Neuronal stem cell (in vitro differentiated cells): ENCODE data around the gene AP3B1.

ENCODE experiments used
- DNase-seq: peaks from one replicate; pipeline ENCODE4 v3.0.0-alpha.2; 2013; ENCODE audit warnings: low spot score
- H2AFZ ChIP-seq: one replicate; pipeline ENCODE4 v1.6.1; 2013; ENCODE audit warnings: mild to moderate bottlenecking, low read length, inconsistent platforms
- H2AK5ac ChIP-seq: 2 replicates; pipeline ENCODE4 v1.6.1; 2013; ENCODE audit warnings: low read depth, mild to moderate bottlenecking, inconsistent platforms, low read length, moderate library complexity, mixed read lengths
- H2BK120ac ChIP-seq: 2 replicates; pipeline ENCODE4 v1.6.1; 2013; ENCODE audit warnings: low read depth, mild to moderate bottlenecking, inconsistent platforms, low read length, moderate library complexity, mixed read lengths
- H2BK12ac ChIP-seq: one replicate; pipeline ENCODE4 v1.6.1; 2013; ENCODE audit warnings: low read length, inconsistent platforms
- H2BK15ac ChIP-seq: 2 replicates; pipeline ENCODE4 v1.6.1; 2013; ENCODE audit warnings: mild to moderate bottlenecking, low read length, inconsistent platforms, mixed read lengths
- H2BK5ac ChIP-seq: one replicate; pipeline ENCODE4 v1.6.1; 2013; ENCODE audit warnings: inconsistent platforms, mild to moderate bottlenecking, low read length, moderate library complexity
- H3K14ac ChIP-seq: one replicate; pipeline ENCODE4 v1.6.1; 2013; ENCODE audit warnings: low read length, inconsistent platforms
- H3K18ac ChIP-seq: 2 replicates; pipeline ENCODE4 v1.6.1; 2013; ENCODE audit warnings: low read length, inconsistent platforms
- H3K23ac ChIP-seq: 2 replicates; pipeline ENCODE4 v1.6.1; 2013; ENCODE audit warnings: low read depth, mild to moderate bottlenecking, mixed read lengths, low read length, inconsistent platforms; ENCODE audit not compliant: poor library complexity
- H3K27ac ChIP-seq: replicated peaks from 3 replicates; pipeline ENCODE4 v1.5.1; 2013; ENCODE audit warnings: low read length, inconsistent platforms
- H3K27me3 ChIP-seq, 3 experiments: 2 replicates each; pipeline ENCODE4 v1.6.1; 2013; ENCODE audit warnings: low read length in 3 of 3, mild to moderate bottlenecking in 2 of 3, inconsistent platforms in 1 of 3, low read depth in 1 of 3, mixed read lengths in 1 of 3, moderate library complexity in 1 of 3; ENCODE audit not compliant: control insufficient read depth in 3 of 3, insufficient read depth in 3 of 3
- H3K36me3 ChIP-seq, 2 donors: replicated peaks in 1 of 2; 2 replicates each; pipeline ENCODE4 v1.6.1; 2013; ENCODE audit warnings: low read length in 2 of 2; ENCODE audit not compliant: control insufficient read depth in 2 of 2, insufficient read depth in 2 of 2
- H3K4ac ChIP-seq: 2 replicates; pipeline ENCODE4 v1.6.1; 2013; ENCODE audit warnings: inconsistent platforms, mild to moderate bottlenecking, low read length, moderate library complexity
- H3K4me1 ChIP-seq, 2 donors: 1 replicate in 1 of 2; 2 replicates in 1 of 2; pipeline ENCODE4 v1.6.1; 2013; ENCODE audit warnings: low read length in 2 of 2, low read depth in 1 of 2; ENCODE audit not compliant: control insufficient read depth in 2 of 2, insufficient read depth in 1 of 2
- H3K4me2 ChIP-seq: one replicate; pipeline ENCODE4 v1.6.1; 2013; ENCODE audit warnings: mild to moderate bottlenecking, low read length, inconsistent platforms; ENCODE audit not compliant: insufficient read depth, poor library complexity, severe bottlenecking
- H3K4me3 ChIP-seq, 2 donors: 2 replicates each; pipeline ENCODE4 v1.5.1; 2013; ENCODE audit warnings: low read length in 2 of 2, mild to moderate bottlenecking in 2 of 2, inconsistent platforms in 1 of 2, moderate library complexity in 1 of 2
- H3K79me1 ChIP-seq: one replicate; pipeline ENCODE4 v1.6.1; 2013; ENCODE audit warnings: low read depth, mild to moderate bottlenecking, inconsistent platforms, low read length, moderate library complexity
- H3K9ac ChIP-seq: one replicate; pipeline ENCODE4 v1.6.1; 2013; ENCODE audit warnings: mild to moderate bottlenecking, low read depth, low read length, inconsistent platforms; ENCODE audit not compliant: poor library complexity
- H3K9me3 ChIP-seq, 2 donors: replicated peaks in 1 of 2; 2 replicates each; pipeline versions ENCODE3 to v1.6.1; 2013; ENCODE audit warnings: low read length in 2 of 2, mild to moderate bottlenecking in 2 of 2, inconsistent platforms in 1 of 2, low read depth in 1 of 2, mixed read lengths in 1 of 2, moderate library complexity in 1 of 2; ENCODE audit not compliant: control insufficient read depth in 2 of 2, insufficient read depth in 1 of 2
- H4K8ac ChIP-seq: one replicate; pipeline ENCODE4 v1.6.1; 2013; ENCODE audit warnings: low read depth, mild to moderate bottlenecking, inconsistent platforms, low read length, moderate library complexity
- H4K91ac ChIP-seq: one replicate; pipeline ENCODE4 v1.6.1; 2013; ENCODE audit warnings: low read length, low read depth, mild to moderate bottlenecking, inconsistent platforms; ENCODE audit not compliant: poor library complexity
- WGBS, 2 donors: extraction: QIAGEN DNeasy Blood & Tissue Kit; methylation state at CpG; one replicate each; pipeline ENCODE4 v1.1.7; 2013; ENCODE audit warnings: missing lambda C conversion rate in 2 of 2, mixed read lengths in 1 of 2; ENCODE audit not compliant: insufficient read length in 2 of 2, insufficient replicate concordance in 1 of 2; ENCODE audit errors: extremely low coverage in 2 of 2; 5-methylcytosine and 5-hydroxymethylcytosine counted together

AP3B1 gene

DNA sequence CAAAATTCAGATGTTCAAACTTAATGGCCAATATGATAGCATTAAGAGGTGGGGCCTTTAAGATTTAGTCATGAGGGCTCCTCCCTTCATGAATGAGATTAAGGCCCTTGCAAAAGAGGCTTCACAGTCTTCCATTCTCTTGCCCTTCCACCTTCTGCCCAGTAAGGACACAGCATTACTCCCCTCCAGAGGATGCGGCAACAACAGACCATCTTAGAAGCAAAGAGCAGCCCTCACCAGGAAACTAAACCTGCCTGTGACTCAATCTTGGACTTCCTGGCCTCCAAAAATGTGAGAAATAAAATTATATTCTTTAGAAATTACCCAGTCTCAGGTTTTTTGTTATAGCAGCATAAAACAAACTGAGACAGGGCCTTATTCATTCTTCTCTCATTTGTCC is 8.2 kb downstream of the AP3B1 start:
- Histone ChIP-seq H4K91ac (no peak overlapping the region), H3K36me3 (peaks cover 0 to 16% of the 10 kb centered on the region in 2 donors), H2BK5ac (no peak overlapping the region), H3K4me1 (peaks cover 2 to 8% of the 10 kb centered on the region in 2 donors), H3K4me3 (no peak overlapping the region), H3K14ac (no peak overlapping the region), H4K8ac (no peak overlapping the region), H2BK12ac (no peak overlapping the region), H3K79me1 (no peaks in the 10 kb centered on the region), H3K27ac (no peak overlapping the region), H2AK5ac (no peak overlapping the region), H2BK15ac (no peak overlapping the region), H2BK120ac (no peak overlapping the region), H3K9ac (no peak overlapping the region), H3K23ac (no peak overlapping the region), H2AFZ (no peak overlapping the region), H3K27me3 (no peaks in the 10 kb centered on the region), H3K4me2 (no peak overlapping the region), H3K18ac (no peak overlapping the region), H3K9me3 (peaks cover 0 to 5% of the 10 kb centered on the region in 2 donors), H3K4ac (no peak overlapping the region)
- no peak for DNase-seq
- WGBS, 2 donors: no CpG with 5 or more reads among the region's 1 CpG

DNA sequence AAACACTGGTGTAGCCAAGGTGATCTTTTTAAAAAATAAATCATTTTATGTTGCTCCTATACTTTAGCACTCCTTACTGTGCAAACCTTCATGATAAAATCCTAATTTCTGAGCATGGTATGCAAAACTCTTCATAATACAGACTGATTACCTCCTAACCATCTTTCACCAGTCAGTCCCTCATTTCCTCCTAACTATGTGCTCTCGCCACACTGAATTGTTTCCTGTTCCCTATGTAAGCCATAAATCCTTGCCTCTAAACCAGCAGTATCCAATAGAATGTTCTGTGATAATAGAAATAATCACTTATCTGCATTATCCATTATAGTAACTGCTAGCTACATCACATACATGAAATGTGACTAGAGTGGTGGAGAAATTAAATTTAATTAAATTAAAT is 10.7 kb downstream of the AP3B1 start:
- Histone ChIP-seq H3K9me3 (peaks cover 0 to 5% of the 10 kb centered on the region in 2 donors), H2BK120ac (no peak overlapping the region), H3K4me3 (no peak overlapping the region), H3K9ac (no peak overlapping the region), H3K4me2 (no peak overlapping the region), H3K27me3 (no peaks in the 10 kb centered on the region), H3K79me1 (no peaks in the 10 kb centered on the region), H2AFZ (no peak overlapping the region), H2AK5ac (no peak overlapping the region), H4K91ac (no peak overlapping the region), H3K4me1 (peaks cover 2 to 8% of the 10 kb centered on the region in 2 donors), H3K27ac (no peak overlapping the region), H2BK15ac (no peak overlapping the region), H3K4ac (no peak overlapping the region), H4K8ac (no peak overlapping the region), H2BK12ac (no peak overlapping the region), H3K18ac (no peak overlapping the region), H3K36me3 (peaks cover 0 to 15% of the 10 kb centered on the region in 2 donors), H2BK5ac (no peak overlapping the region), H3K14ac (no peak overlapping the region), H3K23ac (no peak overlapping the region)
- no CpG with 5 or more reads among the region's 1 CpG for WGBS, 2 donors
- no peak for DNase-seq

DNA sequence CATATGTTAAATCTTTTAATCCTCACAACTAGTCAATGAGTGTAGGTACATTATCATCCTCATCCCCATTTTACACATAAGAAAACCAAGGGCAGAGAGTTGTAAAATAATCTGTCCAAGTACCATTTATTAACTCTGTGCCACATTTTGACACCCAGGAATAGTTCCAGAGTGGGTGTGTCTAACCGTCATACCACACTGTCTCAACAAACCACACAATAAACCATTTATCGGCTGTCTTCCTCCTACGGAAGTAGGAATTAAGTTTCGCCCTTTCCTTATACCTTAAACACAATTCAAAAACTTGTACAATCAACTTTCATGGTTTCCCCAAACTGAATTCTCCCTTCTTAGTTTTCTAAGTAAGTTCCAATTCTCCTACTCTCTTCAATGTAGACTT is 11.4 kb downstream of the AP3B1 start:
- Histone ChIP-seq H3K9me3 (peaks cover 1 to 5% of the 10 kb centered on the region in 2 donors), H2BK15ac (no peak overlapping the region), H2BK12ac (no peak overlapping the region), H2BK5ac (no peak overlapping the region), H2AK5ac (no peak overlapping the region), H3K27me3 (no peaks in the 10 kb centered on the region), H4K91ac (no peak overlapping the region), H3K4me2 (no peak overlapping the region), H3K36me3 (peaks cover 0 to 10% of the 10 kb centered on the region in 2 donors), H3K18ac (no peak overlapping the region), H3K4me1 (peaks cover 2 to 4% of the 10 kb centered on the region in 2 donors), H2AFZ (no peak overlapping the region), H3K9ac (no peak overlapping the region), H3K14ac (no peak overlapping the region), H3K27ac (no peak overlapping the region), H4K8ac (no peak overlapping the region), H3K79me1 (peaks cover 3% of the 10 kb centered on the region), H3K23ac (no peak overlapping the region), H3K4me3 (no peak overlapping the region), H2BK120ac (no peak overlapping the region), H3K4ac (no peak overlapping the region)
- WGBS, 2 donors: no CpG with 5 or more reads among the region's 4 CpGs
- DNase-seq: no peak

DNA sequence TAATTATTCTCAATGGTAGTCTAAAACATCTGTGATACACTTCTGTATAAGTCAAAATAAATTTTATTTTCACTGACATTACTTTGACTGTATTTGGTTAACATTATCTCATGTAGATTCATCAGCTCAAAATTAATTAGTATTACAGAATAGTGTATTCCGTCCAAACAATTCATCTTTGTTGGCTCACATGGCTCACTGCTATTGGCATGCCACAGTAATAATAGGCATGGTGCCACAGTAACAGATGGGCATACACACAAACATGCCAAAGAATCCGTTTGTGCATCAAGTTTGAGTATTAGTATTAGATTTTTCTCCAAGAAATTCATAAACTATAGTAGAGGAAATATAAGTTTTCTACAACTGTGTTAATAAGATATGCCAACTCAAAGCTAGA is 14.2 kb downstream of the AP3B1 start:
- H2BK12ac ChIP-seq: no peak overlapping the region
- no peak overlapping the region for H3K9ac ChIP-seq

More for the DNA sequence above, 14.2 kb downstream of the AP3B1 start:
- no peak for DNase-seq
- Histone ChIP-seq H3K23ac (no peak overlapping the region), H3K79me1 (peaks cover 7% of the 10 kb centered on the region), H2BK120ac (no peak overlapping the region), H3K9me3 (peaks cover 1 to 12% of the 10 kb centered on the region in 2 donors), H3K4me1 (peaks cover 0 to 2% of the 10 kb centered on the region in 2 donors), H3K14ac (no peak overlapping the region), H3K4me3 (no peak overlapping the region), H2BK15ac (no peak overlapping the region), H2BK5ac (no peak overlapping the region), H4K91ac (no peak overlapping the region), H3K27ac (no peak overlapping the region), H3K18ac (no peak overlapping the region), H3K4ac (no peak overlapping the region), H4K8ac (no peak overlapping the region), H3K4me2 (no peak overlapping the region), H3K27me3 (no peaks in the 10 kb centered on the region), H2AK5ac (no peak overlapping the region), H2AFZ (no peak overlapping the region), H3K36me3 (peaks cover 1 to 15% of the 10 kb centered on the region in 2 donors)
- no CpG with 5 or more reads among the region's 2 CpGs for WGBS, 2 donors
